Endothelial cell of hepatic sinusoid (primary cell): ENCODE measurements around the gene MORN1.
"Not testable (repeated sequence)": the region's sequence is repeated elsewhere in the genome, so short reads cannot be mapped to it uniquely, and the experiment has no call there.

Experiments used
- in situ Hi-C: cut with HindIII; loops from 2 replicates; pipeline ENCODE4 v1.10.0; 2017; ENCODE audit warnings: low sequenced_read_pairs

The MORN1 gene

DNA sequence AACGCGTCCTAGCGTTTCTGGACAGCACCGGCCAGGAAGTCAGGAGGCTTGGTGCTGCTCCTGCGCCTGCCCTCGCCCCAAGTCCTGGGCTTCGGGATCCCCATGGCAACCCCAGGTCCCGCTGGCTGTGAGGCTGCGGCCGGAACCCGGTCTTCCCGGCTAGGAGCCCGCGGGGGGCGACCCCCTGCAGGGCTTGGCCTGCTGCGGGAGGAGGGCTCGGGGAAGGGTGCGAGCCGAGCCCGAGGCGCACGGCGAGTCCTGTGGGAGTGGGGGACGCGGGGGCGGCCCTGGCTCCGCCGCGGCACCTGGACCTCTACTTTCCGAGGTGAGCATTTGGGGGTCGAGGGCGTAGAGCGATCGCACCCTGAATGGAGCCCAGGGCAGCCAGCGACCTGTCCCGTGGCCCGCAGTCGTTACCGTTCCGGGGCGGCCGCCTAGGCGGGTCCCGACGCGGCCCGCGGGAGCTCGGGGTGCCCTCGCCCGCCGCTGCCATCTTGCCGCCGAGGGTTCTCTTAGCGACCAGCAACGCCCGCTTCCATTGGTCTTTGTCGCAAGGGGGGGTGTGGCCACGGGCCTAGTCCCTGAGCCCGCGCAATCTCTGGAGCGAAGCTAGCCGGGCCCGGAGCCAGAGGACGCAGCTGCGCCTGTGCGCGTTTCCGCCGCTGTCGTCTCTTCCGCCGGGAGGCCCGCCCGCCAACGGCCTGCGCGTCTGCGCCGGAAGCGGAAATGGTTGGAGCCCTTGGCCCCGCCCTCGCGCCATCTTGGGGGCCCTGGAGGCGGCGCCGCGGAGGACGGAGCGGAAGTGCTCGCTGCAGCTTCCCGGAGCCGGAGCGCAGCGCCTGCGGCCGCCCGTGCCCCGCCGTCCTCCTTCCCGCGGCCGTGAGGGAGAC, at the start of gene MORN1, which contains the start of gene RER1:
Gene MORN1 (minus strand): TSS at position 514 of the 890 bp plus-strand sequence. CDS start 21 bp downstream, at position 493.
Gene RER1 (plus strand): TSS at position 801 of the 890 bp plus-strand sequence. CDS start 3,950 bp downstream, outside the sequence.
- in situ Hi-C loops = no loop called here

- in situ Hi-C loops = not testable (repeated sequence)
Observed at GRCh38 chr1:2440346-2440745, 49.0 kb upstream of the MORN1 start.

GRCh38 chr1:2439369-2439768, 48.0 kb upstream of the MORN1 start:
- in situ Hi-C loops = no loop called here

- in situ Hi-C loops = no loop called here
Observed at GRCh38 chr1:2438641-2439040, 47.3 kb upstream of the MORN1 start.

GRCh38 chr1:2438038-2438437, 46.7 kb upstream of the MORN1 start:
- in situ Hi-C loops = no loop called here

DNA sequence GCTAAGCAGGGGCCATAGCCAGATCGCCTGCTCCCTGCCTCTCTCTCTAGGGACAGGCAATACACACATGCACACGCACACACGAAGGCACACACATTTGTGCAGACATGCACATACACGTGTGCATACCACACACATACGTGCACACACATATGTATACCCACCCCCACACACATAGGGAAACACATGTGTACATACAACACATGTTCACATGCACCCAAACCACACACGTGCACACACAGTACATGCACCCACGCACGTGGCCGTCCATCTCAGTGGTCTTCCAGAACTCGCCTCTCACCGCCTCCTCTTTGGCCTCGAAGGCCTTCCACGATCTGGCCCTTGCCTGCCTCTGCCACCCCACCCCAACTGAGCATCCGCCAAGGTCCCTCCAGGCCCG, 46.3 kb upstream of the MORN1 start:
- in situ Hi-C loops = no loop called here

DNA sequence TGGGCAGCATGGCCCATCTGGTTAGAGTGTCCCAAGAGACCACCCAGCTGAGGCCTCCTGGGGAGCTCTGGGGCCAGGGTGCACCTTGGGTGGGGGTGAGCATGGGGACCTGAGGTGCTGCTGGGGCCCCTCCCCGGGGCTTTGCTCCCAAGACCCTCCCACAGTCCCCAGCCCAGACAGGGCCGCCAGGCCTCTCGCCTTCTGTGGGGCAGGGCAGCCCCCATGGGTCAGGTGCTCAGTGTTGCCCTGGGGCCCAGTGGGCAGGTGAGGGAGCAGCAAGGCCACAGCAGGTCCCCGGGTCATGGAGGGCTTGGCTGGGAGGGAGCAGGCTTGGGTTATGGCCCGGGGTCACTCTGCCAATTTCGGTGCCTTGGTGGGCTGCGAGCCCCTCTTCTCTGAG, 45.5 kb upstream of the MORN1 start:
- in situ Hi-C loops = no loop called here

DNA sequence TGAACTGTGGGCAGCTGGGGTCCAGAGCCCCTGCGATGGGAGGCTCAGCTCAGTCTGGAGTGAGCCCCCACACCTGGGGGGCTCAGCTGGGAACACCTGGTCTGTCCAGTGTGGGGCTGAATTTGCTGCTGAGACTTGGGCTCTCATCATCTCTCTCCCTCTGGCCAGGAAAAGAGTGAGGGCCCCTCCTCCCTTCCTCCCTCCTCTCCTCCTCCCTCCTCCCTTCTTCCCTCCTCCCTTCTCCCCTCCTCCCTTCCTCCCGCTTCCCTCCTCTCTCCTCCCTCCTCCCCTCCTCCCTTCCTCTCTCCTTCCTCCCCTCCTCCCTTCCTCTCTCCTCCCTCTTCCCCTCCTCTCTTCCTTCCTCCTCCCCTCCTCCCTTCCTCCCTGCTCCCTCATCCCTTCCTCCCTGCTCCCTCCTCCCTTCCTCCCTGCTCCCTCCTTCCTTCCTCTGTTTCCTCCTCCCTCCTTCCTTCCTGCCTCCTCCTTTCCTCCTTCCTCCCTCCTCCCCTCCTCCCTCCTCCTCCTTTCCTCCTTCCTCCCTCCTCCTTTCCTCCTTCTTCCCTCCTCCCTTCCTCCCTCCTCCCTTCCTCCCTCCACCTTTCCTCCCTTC, 44.5 kb upstream of the MORN1 start:
- in situ Hi-C loops = no loop called here

- in situ Hi-C loops = no loop called here
Observed at GRCh38 chr1:2435091-2435490, 43.7 kb upstream of the MORN1 start.

DNA sequence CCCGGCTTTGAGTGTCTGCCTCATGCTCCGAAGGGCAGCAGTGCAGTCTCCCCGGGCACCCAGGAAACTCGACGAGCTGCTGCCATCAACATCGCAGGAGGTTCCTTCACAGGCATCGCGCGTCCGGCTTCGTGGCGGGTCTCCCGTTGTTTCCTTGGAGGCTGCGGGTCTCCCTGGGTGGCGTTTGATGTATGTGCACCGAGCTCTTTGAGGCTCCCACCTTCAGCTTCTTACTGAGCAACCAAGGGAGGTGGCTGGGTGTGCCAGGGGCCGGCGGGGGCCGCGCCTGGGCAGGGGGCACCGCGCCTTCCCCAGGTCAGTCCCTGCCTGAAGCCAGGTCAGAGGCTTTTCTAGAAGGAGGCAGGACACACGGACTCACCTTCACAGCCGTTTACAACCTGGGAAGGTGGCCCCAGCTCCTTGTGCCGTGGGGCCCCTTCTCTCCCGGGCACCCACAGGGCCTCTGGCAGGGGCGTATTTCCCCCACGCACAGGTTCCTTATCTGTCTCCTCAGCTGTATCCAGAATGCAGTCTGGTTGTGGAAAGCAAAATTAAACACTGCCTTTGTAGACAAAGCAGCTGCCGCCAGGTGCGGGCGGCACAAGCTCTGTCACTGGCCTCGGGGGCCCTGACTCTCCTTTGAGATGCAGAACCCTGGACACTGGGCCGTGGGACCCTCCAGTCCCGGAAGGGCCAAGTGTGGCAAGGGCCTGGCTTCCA, 42.7 kb upstream of the MORN1 start:
- in situ Hi-C loops = no loop called here

- in situ Hi-C loops = no loop called here
Observed at GRCh38 chr1:2433196-2433595, 41.8 kb upstream of the MORN1 start.

DNA sequence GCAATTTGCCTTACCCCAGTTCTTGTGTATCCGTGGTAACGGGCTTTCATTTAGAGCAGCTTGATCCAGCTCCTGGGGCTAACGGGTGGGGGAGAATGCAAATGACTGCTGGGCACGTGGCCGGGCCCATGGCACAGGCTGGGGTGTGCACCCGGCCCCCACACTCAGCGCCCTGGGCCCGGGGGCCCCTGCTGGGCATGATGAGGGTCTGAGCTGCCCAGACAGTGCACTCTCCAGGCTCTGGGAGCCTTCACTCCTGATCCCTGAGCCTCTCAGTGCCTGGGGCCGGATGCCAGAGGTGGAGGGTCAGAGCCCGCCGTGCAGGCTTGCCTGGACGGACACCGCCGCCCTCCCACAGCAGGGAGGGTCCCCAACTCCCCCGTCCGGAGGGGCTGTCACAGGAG, 41.1 kb upstream of the MORN1 start:
- in situ Hi-C loops = no loop called here

DNA sequence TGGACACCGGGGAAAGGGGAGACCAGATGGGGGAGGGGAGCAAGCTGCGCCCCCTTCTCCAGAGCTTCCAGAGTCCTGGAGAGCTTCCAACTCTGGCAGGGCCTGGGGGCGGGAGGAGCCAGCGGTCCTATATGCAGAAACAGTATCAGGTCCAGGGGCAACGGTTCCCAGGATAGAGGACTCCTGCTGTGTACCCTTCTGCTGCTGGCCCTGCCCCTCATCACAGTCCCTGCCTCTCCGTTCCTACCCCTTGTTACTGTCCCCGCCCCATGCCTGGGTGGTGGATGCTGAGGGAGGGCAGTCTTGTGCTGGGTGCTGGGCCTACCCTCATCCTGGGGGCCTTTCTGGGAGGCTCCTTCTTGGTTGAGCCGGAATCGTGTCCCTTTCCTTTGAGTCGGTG, 40.2 kb upstream of the MORN1 start:
- in situ Hi-C loops = no loop called here

DNA sequence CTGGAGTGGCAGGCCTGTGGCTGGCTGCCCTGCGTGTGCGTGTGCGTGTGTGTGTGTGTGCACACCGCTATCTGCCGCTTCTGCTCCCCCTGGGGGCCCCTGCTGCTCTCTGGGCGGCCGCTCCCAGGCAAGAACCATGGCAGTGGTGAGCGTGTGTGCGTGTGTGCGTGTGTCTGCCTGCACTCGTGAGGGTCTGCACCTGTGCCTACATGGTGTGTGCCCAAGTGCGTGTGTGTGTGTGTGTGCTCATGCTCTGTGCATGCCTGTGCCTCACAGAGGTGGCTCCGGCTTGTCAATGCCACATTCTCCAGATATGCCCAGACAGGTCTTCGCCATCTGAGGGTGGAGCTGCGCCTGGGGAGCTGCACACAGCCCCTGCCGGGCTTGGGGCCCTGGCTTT, 39.7 kb upstream of the MORN1 start:
- in situ Hi-C loops = no loop called here

- in situ Hi-C loops = no loop called here
Observed at GRCh38 chr1:2430592-2430973, 39.2 kb upstream of the MORN1 start.

DNA sequence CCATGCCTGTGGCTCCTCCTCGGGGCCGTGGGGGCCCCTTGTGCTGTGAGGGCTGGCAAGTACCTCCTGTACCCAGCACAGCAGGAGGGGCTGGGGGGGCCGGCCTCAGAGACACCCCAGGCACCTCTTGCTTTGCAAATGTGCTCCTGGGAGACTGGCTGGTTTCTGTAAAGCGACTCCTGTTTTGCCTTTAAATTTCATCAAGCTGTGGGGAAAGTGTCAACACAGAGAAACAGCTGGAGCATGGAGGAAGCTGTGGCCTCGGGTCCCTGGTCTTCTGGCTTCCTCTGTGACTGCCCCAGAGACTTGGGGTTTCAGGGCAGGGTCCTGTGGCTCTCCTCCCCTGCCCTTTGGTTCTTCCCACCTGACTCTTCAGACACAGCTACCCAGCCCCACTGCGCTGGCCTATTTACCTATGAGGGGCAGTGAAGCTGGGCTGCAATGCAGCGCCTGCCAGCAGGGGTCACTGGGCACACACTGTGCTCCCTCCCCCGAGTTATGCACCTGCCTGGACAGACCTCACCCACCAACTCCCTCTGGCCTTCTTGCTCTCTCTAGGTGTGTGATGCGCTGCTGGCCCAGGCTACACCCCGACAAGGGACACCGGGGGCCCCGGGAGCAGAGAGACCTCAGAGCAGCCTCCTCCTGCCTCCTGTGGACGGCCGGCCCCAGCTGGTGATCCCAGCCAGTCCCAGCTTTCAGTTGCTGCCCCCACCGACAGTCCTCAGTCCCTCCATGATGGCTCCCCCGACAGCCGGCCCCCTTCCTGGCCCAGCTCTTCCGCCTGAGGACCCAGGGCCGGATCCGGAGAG, 38.6 kb upstream of the MORN1 start:
- in situ Hi-C loops = loop anchor here (10.0 kb wide), 5 partner anchors 85 to 995 kb away; no protein-coding TSS in a partner anchor

- in situ Hi-C loops = loop anchor here (10.0 kb wide), 5 partner anchors 86 to 996 kb away; no protein-coding TSS in a partner anchor
Observed at GRCh38 chr1:2428490-2428889, 37.1 kb upstream of the MORN1 start.

DNA sequence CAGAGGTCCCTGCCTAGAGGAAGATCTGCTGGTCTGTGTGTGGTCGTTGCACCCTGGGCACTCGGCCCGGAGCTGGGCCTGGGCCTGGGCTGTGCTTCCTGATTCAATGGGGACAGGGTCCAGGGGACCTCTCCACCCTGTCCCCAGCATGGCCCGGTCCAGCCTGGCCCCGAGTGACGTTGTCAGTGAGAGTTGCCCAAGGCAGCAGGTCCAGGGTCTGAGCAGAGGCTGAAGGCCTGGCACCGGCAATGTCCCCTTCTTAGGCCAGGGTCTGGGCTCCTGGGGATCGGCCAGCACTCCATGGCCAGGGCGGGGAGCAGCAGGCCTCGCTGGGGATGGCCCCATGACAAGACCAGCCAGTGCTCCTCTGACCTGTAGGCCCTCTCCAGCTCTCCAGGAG, 36.6 kb upstream of the MORN1 start:
- in situ Hi-C loops = loop anchor here (10.0 kb wide), 5 partner anchors 87 to 997 kb away; no protein-coding TSS in a partner anchor

GRCh38 chr1:2427051-2427450, 35.7 kb upstream of the MORN1 start:
- in situ Hi-C loops = loop anchor here (10.0 kb wide), 5 partner anchors 88 to 998 kb away; no protein-coding TSS in a partner anchor

- in situ Hi-C loops = loop anchor here (10.0 kb wide), 5 partner anchors 88 to 998 kb away; no protein-coding TSS in a partner anchor
Observed at GRCh38 chr1:2426540-2426939, 35.2 kb upstream of the MORN1 start.
